ENCODE data around the gene CSH2. TPM values are rescaled to one million over a fixed set of nuclear protein-coding genes. Genes with fewer than 3 reads are reported as not detected.
A peak's percentile ranks its signal among the peaks of the same experiment; 100 is the strongest.
"Not testable (repeated sequence)": the region's sequence is repeated elsewhere in the genome, so short reads cannot be mapped to it uniquely, and the experiment has no call there.

The CSH2 gene
- total and polyA plus RNA-seq, 2 donors from 2014 or later = not detected

- H3K27ac ChIP-seq (ENCODE audit: low read depth in 2 of 2, low read length in 2 of 2); H3K36me3 ChIP-seq (ENCODE audit: control insufficient read depth in 2 of 3, insufficient read depth in 3 of 3, low read length in 3 of 3); intact Hi-C loops (cut with DNase I); FAIRE-seq; H3K4me1 ChIP-seq (ENCODE audit: control insufficient read depth in 2 of 3, insufficient read depth in 2 of 3, low read depth in 1 of 3, low read length in 3 of 3); H3K9me3 ChIP-seq (ENCODE audit: control insufficient read depth in 2 of 3, insufficient read depth in 1 of 3, low read length in 3 of 3); H3K9ac ChIP-seq (ENCODE audit: low read length in 3 of 3); H3K27me3 ChIP-seq (ENCODE audit: control insufficient read depth, insufficient read depth, low read length); H3K4me3 ChIP-seq (ENCODE audit: low read length in 3 of 3); DNase-seq: not testable (repeated sequence)
Measured at GRCh38 chr17:63896524-63897354, 23.3 kb upstream of the CSH2 start, which contains the start of gene CSH1. Gene CSH1, minus strand, starts transcription at chr17:63896574. Its CDS starts 63 bp downstream, at chr17:63896511.

GRCh38 chr17:63894821-63895220, 21.3 kb upstream of the CSH2 start:
- H3K9ac ChIP-seq (ENCODE audit: low read length in 3 of 3); FAIRE-seq; H3K27me3 ChIP-seq (ENCODE audit: control insufficient read depth, insufficient read depth, low read length); H3K27ac ChIP-seq (ENCODE audit: low read depth in 2 of 2, low read length in 2 of 2); H3K4me3 ChIP-seq (ENCODE audit: low read length in 3 of 3); H3K9me3 ChIP-seq (ENCODE audit: control insufficient read depth in 2 of 3, insufficient read depth in 1 of 3, low read length in 3 of 3); H3K4me1 ChIP-seq (ENCODE audit: control insufficient read depth in 2 of 3, insufficient read depth in 2 of 3, low read depth in 1 of 3, low read length in 3 of 3); intact Hi-C loops (cut with DNase I); H3K36me3 ChIP-seq (ENCODE audit: control insufficient read depth in 2 of 3, insufficient read depth in 3 of 3, low read length in 3 of 3); DNase-seq: not testable (repeated sequence)

GRCh38 chr17:63894021-63894420, 20.5 kb upstream of the CSH2 start:
- DNase-seq; H3K36me3 ChIP-seq (ENCODE audit: control insufficient read depth in 2 of 3, insufficient read depth in 3 of 3, low read length in 3 of 3); H3K27ac ChIP-seq (ENCODE audit: low read depth in 2 of 2, low read length in 2 of 2); H3K27me3 ChIP-seq (ENCODE audit: control insufficient read depth, insufficient read depth, low read length); FAIRE-seq; H3K4me1 ChIP-seq (ENCODE audit: control insufficient read depth in 2 of 3, insufficient read depth in 2 of 3, low read depth in 1 of 3, low read length in 3 of 3); H3K9ac ChIP-seq (ENCODE audit: low read length in 3 of 3); intact Hi-C loops (cut with DNase I); H3K9me3 ChIP-seq (ENCODE audit: control insufficient read depth in 2 of 3, insufficient read depth in 1 of 3, low read length in 3 of 3); H3K4me3 ChIP-seq (ENCODE audit: low read length in 3 of 3): not testable (repeated sequence)

- FAIRE-seq; H3K27me3 ChIP-seq (ENCODE audit: control insufficient read depth, insufficient read depth, low read length); H3K27ac ChIP-seq (ENCODE audit: low read depth in 2 of 2, low read length in 2 of 2); intact Hi-C loops (cut with DNase I); H3K9me3 ChIP-seq (ENCODE audit: control insufficient read depth in 2 of 3, insufficient read depth in 1 of 3, low read length in 3 of 3); H3K36me3 ChIP-seq (ENCODE audit: control insufficient read depth in 2 of 3, insufficient read depth in 3 of 3, low read length in 3 of 3); H3K4me1 ChIP-seq (ENCODE audit: control insufficient read depth in 2 of 3, insufficient read depth in 2 of 3, low read depth in 1 of 3, low read length in 3 of 3); H3K4me3 ChIP-seq (ENCODE audit: low read length in 3 of 3); DNase-seq; H3K9ac ChIP-seq (ENCODE audit: low read length in 3 of 3): not testable (repeated sequence)
Measured at GRCh38 chr17:63892316-63893037, 19.0 kb upstream of the CSH2 start.

GRCh38 chr17:63889026-63889848, 15.8 kb upstream of the CSH2 start:
- FAIRE-seq; H3K9me3 ChIP-seq (ENCODE audit: control insufficient read depth in 2 of 3, insufficient read depth in 1 of 3, low read length in 3 of 3); H3K9ac ChIP-seq (ENCODE audit: low read length in 3 of 3); H3K36me3 ChIP-seq (ENCODE audit: control insufficient read depth in 2 of 3, insufficient read depth in 3 of 3, low read length in 3 of 3); H3K27ac ChIP-seq (ENCODE audit: low read depth in 2 of 2, low read length in 2 of 2); H3K4me1 ChIP-seq (ENCODE audit: control insufficient read depth in 2 of 3, insufficient read depth in 2 of 3, low read depth in 1 of 3, low read length in 3 of 3); H3K4me3 ChIP-seq (ENCODE audit: low read length in 3 of 3); intact Hi-C loops (cut with DNase I); H3K27me3 ChIP-seq (ENCODE audit: control insufficient read depth, insufficient read depth, low read length): not testable (repeated sequence)
- peak; percentile 20 for TF ChIP-seq CTCF (IDR thresholded peaks at IDR 0.05; ENCODE audit: borderline replicate concordance, extremely low read depth, insufficient read depth)
- DNase-seq = peak in 3 of 5 donors; percentile 43 to 68 (median 49)

- FAIRE-seq; H3K4me1 ChIP-seq (ENCODE audit: control insufficient read depth in 2 of 3, insufficient read depth in 2 of 3, low read depth in 1 of 3, low read length in 3 of 3): not testable (repeated sequence)
Measured at GRCh38 chr17:63885119-63885518, 11.6 kb upstream of the CSH2 start.

GRCh38 chr17:63882626-63883126, 9.2 kb upstream of the CSH2 start:
- H3K27ac ChIP-seq (ENCODE audit: low read depth in 2 of 2, low read length in 2 of 2); H3K27me3 ChIP-seq (ENCODE audit: control insufficient read depth, insufficient read depth, low read length); H3K4me3 ChIP-seq (ENCODE audit: low read length in 3 of 3); FAIRE-seq; H3K4me1 ChIP-seq (ENCODE audit: control insufficient read depth in 2 of 3, insufficient read depth in 2 of 3, low read depth in 1 of 3, low read length in 3 of 3); DNase-seq; intact Hi-C loops (cut with DNase I); H3K9ac ChIP-seq (ENCODE audit: low read length in 3 of 3); H3K36me3 ChIP-seq (ENCODE audit: control insufficient read depth in 2 of 3, insufficient read depth in 3 of 3, low read length in 3 of 3); H3K9me3 ChIP-seq (ENCODE audit: control insufficient read depth in 2 of 3, insufficient read depth in 1 of 3, low read length in 3 of 3): not testable (repeated sequence)

More at GRCh38 chr17:63885119-63885518, 11.6 kb upstream of the CSH2 start:
- intact Hi-C loops (cut with DNase I); H3K9ac ChIP-seq (ENCODE audit: low read length in 3 of 3); H3K9me3 ChIP-seq (ENCODE audit: control insufficient read depth in 2 of 3, insufficient read depth in 1 of 3, low read length in 3 of 3); H3K27ac ChIP-seq (ENCODE audit: low read depth in 2 of 2, low read length in 2 of 2); H3K36me3 ChIP-seq (ENCODE audit: control insufficient read depth in 2 of 3, insufficient read depth in 3 of 3, low read length in 3 of 3); H3K27me3 ChIP-seq (ENCODE audit: control insufficient read depth, insufficient read depth, low read length); DNase-seq; H3K4me3 ChIP-seq (ENCODE audit: low read length in 3 of 3): not testable (repeated sequence)
